Gastroesophageal sphincter (tissue), 3 donors: ENCODE data around the gene CNOT3.

Experiments used
- POLR2A ChIP-seq, 2 donors: fragments of 450-650 bp; IDR thresholded peaks; one replicate each; pipeline ENCODE4 v1.6.1; 2017; ENCODE audit warnings: antibody characterized with exemption in 2 of 2, mild to moderate bottlenecking in 2 of 2, moderate library complexity in 1 of 2
- POLR2AphosphoS5 ChIP-seq: sonication (generic); formaldehyde crosslinking; IDR thresholded peaks from one replicate; pipeline ENCODE4 v1.6.1; 2017; ENCODE audit warnings: antibody characterized with exemption
- TF ChIP-seq, protein P1 (sequence below), 4 experiments: fragments of 200-600 bp in 2 of 4; fragments of 450-650 bp in 2 of 4; sonication (generic) in 1 of 4; IDR thresholded peaks; one replicate each; pipeline ENCODE4 v1.5.1; 2017 to 2019; ENCODE audit warnings: antibody characterized with exemption in 4 of 4, mild to moderate bottlenecking in 2 of 4, moderate library complexity in 2 of 4

DNA sequence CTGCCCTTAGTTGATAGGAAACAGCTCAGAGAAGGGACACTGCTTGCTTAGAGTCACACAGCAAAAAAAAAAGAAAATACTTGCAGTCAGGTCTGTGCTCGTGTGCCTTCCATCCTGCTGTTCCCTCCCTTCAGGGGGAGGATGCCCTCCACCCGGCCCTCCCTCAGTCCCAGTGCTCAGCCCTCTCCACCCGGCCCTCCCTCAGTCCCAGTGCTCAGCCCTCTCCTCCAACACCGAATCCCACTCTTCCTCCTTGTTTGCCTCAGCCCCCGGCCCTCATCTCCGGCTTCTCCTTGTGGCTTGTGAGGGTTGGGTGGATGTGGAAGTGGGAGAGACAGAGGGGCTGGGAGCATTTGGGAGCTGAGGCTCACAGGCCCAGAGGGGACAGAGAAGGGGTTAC is 27.9 kb upstream of the CNOT3 start:
- TF ChIP-seq, protein P1, sequence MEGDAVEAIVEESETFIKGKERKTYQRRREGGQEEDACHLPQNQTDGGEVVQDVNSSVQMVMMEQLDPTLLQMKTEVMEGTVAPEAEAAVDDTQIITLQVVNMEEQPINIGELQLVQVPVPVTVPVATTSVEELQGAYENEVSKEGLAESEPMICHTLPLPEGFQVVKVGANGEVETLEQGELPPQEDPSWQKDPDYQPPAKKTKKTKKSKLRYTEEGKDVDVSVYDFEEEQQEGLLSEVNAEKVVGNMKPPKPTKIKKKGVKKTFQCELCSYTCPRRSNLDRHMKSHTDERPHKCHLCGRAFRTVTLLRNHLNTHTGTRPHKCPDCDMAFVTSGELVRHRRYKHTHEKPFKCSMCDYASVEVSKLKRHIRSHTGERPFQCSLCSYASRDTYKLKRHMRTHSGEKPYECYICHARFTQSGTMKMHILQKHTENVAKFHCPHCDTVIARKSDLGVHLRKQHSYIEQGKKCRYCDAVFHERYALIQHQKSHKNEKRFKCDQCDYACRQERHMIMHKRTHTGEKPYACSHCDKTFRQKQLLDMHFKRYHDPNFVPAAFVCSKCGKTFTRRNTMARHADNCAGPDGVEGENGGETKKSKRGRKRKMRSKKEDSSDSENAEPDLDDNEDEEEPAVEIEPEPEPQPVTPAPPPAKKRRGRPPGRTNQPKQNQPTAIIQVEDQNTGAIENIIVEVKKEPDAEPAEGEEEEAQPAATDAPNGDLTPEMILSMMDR (IDR thresholded peaks at IDR 0.05): no peak
- no peak for TF ChIP-seq POLR2AphosphoS5
- no peak for TF ChIP-seq POLR2A (IDR thresholded peaks at IDR 0.05)
